DMS153 (cell line): ENCODE results near the gene RBBP8NL.

Source experiments
- DNase-seq: peaks from one replicate; lab custom pipeline; 2025; lab: John Stamatoyannopoulos, UW

The RBBP8NL gene

DNA sequence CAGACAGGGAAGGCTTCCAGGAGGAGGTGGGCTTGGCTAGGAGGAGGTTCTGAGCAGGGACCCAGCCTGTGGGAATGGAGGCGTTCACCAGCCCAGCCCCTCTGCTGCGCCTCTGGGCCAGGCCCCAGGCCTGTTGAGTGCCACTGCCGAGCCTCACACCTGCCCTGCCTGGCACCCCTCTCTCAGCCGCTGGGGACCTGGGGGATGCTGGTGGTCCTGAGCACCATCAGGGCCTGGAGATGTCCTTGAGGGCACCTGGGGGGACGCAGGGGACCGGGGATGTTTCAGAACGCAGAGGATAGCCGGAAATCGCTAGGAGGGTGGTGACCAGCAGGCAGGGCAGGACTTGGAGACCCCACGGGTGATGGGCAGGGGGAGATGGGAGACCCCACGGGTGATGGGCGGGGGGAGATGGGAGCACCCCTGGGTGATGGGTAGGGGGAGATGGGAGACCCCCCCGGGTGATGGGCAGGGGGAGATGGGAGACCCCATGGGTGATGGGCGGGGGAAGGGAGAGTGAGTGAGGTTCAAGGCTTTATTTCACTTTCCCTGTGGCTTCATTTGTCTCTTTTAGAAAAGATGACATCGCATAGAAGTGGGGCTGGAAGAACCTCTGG is 35.7 kb upstream of the RBBP8NL start:
- DNase-seq: no peak

- DNase-seq: no peak
Measured at GRCh38 chr20:62461834-62462233, 34.5 kb upstream of the RBBP8NL start.

GRCh38 chr20:62461157-62461556 is 33.8 kb upstream of the RBBP8NL start:
- no peak for DNase-seq

DNA sequence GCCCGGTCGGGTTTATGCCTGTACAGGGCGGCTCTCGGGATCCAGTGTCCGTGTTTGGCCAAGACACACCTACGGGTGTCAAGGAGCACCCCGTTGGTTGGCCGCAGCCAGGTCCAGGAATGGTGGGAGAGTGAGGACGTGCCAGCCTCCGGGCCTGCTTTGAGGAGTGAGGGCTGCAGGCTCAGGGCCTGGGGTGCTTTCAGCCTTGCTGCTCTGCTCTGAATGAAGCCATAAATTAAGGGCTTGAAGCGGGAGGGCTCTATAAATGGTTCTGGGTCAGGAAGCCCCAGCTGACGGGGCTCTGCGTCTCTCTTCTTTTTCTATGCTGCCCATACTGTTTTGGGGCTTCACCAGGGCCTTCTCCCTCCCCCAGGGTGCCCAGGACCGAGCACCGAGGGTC is 33.3 kb upstream of the RBBP8NL start:
- DNase-seq: no peak

DNA sequence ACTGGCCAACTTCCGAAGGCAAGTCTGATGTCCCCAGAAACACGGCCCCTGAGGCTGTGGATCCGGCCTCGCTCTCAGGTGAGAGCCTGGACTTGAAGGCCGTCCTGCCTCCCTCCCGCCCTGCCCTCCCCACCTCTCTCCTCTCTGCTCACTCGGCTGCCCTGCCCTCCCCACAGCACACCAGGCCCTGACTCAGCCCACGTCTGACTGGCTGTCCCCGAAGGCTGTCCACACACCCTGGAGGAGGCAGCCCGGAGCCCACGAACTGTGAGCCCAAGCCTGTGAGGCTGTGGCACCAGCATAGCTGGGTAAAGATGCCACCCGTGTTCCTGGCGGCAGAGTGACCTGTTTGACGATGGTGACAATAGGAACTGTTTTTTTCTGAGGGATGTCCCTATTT is 32.1 kb upstream of the RBBP8NL start:
- DNase-seq: no peak

GRCh38 chr20:62458275-62459251 is 31.2 kb upstream of the RBBP8NL start:
- no peak for DNase-seq

DNA sequence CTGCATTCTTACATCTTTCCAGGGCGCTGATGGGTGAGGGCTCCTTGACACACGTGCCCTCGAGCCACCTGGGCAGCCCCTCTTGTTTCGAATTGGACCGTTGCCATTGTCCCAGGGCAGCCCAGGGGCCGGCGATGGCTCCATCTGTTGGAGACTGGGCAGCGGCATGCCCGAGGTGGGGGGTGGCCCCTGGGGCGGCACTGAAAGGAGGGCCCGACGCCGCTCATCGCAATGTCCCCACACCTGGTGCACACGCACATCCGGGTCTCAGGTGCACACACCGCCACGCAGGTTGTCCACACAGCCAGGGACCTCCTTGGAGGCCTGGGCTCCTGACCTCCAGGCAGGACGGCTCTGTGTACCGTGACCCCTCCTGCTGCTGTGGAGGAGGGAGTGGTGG is 30.5 kb upstream of the RBBP8NL start:
- DNase-seq: no peak

DNA sequence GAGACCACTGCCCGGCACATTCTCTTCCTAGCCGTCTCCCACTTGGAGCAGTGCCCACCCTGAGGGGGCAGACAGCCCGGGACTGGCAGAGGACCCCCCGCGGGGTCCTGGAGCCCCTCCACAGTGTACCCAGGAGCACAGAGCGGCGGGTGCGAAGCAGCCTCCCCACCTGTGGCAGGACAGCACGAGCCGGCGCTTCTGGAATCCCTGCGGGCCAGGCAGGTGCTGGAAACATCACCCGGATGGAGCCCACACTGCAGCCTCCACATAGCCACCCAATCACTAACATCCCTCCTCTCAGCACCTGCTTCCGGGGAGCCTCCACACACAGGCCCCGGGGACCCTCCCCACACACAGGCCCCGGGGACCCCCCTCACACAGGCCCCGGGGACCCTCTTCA is 29.8 kb upstream of the RBBP8NL start:
- DNase-seq: no peak

- DNase-seq: no peak
Measured at GRCh38 chr20:62455929-62456328, 28.6 kb upstream of the RBBP8NL start.

GRCh38 chr20:62454904-62455636 is 27.7 kb upstream of the RBBP8NL start:
- no peak for DNase-seq

- DNase-seq: no peak
Measured at GRCh38 chr20:62453186-62453808, 26.0 kb upstream of the RBBP8NL start.

GRCh38 chr20:62452475-62453095 is 25.2 kb upstream of the RBBP8NL start:
- DNase-seq: no peak

DNA sequence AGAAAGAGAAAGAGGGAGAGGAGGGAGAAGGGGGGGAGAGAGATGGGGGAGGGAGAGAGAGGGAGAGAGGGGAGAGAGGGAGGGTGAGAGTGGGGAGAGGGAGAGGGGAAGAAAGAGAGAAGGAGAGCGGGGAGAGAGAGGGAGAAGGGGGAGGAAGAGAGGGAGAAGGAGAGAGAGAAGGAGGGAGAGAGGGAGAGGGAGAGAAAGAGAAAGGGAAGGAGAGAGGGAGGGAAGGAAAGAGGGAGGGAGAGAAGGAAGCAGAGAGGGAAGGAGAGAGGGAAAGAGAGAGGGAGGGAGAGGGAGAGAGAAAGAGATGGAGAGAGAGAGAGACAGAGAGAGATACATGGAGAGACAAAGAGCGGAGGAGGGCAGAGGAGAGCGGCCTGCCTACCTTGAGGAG is 24.6 kb upstream of the RBBP8NL start:
- no peak for DNase-seq

GRCh38 chr20:62451156-62451767 is 23.9 kb upstream of the RBBP8NL start:
- DNase-seq: no peak

DNA sequence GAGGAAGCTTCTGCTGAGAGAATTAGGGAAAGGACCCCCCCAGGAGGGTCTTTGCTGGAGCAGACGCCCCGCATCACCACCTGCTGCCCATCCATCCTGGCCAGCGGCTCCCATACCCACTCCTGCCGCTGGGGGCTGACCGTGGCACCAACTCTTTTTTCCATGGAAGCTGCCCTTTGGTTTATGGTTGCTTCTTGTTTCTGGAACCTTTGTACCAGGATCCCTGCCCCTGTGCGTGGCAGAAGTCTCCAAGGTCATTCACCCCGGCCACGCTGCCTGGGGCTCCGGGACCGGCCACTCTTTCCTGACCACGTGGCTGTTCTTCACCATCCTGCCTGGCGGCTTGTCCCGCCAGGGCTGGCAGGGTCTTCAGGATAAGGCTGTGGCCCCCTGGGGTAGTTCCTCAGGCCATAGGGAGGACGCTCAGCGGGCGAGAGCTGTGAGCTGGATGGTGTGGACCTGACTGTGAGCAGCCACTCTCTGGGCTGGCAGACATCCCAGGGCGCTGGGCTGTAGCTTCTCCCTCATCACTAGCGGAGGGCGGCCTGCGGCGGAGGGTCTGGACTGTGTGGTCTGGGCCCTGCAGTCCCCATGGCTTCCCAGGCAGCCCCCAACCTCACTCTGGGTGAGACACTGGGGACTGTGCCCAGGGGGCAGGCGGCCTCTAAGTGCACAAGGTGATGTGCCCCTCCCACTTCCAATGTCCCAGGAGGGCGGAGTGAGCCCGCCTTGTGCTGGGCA is 22.8 kb upstream of the RBBP8NL start:
- no peak for DNase-seq

DNA sequence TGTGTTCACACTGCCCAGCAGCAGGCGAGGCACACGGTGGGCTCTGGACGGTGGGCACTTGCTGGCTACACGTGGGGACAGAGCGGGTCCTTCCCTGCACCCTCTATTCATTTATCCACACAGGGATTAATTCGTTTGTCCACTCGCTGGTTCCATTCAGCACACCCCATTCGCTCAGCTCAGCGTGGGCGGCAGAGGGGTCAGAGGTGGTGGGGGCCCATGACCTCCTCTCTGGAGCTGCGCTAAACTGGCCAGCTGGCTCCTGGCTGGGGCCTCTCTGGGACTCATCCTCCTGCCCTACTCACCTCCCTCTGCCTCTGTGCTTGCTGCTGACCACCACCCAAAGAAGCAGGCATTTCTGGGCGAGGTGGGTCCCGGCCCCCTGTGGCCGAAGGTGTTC is 21.4 kb upstream of the RBBP8NL start:
- no peak for DNase-seq

- no peak for DNase-seq
Measured at GRCh38 chr20:62448038-62448437, 20.7 kb upstream of the RBBP8NL start.

DNA sequence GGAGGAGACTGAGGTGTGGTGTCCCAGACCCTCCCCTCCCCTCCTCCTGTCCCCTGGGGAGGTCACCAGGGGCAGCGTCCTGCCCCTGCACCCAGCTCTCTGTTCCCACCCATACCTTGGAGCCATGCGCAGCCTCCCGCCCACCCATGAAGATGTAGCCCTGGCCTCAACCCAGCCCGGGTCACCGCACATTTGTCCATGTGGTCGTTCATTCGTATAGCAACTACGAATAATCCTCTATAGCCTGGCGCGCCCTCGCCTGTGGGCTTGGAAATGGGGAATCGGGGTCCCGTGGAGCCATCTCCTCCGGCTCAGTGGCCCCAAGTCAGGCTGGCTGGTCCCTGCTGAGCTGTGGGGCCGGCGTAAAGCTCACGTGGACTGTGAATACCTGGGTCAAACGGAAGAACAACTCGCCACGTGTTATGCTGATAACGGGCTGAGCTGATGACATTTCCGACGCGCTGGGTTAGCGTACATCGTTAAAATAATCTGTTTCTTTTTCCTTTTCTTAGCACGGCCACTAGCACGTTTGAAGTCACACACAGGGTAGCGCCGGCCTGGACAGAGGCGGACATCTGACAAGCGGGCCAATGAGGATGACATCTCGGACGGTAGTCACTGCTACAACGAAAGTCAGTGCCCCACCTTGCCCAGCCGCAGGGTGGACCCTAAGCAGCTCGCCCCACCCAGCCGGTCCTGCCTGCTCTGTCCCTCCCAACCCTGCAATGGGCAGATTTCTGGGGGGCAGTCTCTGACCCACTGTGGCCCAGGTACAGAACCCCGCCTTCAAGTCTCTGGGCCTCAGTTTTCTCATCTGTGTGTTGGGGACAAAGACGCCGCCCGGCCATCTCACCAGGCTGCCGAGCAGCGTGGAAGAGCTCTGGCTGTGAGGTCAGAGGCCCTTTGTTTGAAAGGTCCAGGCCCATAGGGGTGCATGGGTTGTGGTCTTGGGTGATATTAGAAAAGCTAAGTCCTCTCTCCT is 19.8 kb upstream of the RBBP8NL start:
- DNase-seq: no peak

DNA sequence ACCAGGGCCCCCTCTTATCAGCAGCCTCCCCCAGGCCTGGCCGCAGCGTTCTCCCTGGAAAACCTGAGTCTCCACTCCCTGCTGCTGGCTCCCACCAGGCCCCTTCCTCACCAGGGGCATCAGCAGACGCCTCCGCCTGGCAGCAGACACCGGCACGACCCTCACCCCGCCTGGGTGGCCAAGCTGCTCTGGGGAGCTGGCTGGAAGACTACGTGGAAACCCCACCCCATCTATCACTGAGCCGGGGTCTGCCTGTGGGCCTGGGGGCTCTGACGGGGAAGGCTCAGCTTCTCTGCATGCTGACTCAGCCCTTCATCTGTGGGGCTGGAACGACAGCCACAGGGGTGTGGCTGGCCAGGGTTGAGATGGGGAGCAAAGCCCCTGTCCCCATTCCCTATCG is 19.1 kb upstream of the RBBP8NL start:
- no peak for DNase-seq
